Measurements from ENCODE around the gene LCT. TPM values are rescaled to one million over a fixed set of nuclear protein-coding genes. Genes with fewer than 3 reads are reported as not detected.

The LCT gene
- total and polyA plus RNA-seq, 9 of the 15 experiments (the other 6 are each of a cell fraction or from before 2014, with no cell fraction given): 0.01 to 0.04 (median 0.03) TPM; not detected in 4

GRCh38 chr2:135742325-135742757, 94.6 kb downstream of the LCT start (continued):
- TF ChIP-seq CREB3L1 (IDR thresholded peaks at IDR 0.05; ENCODE audit: borderline replicate concordance, low read depth) (no peak), HNRNPH1 (optimal IDR thresholded peaks at IDR 0.05; ENCODE audit: low read depth, low read length) (no peak), ZNF518B (CRISPR knock-in tag; IDR thresholded peaks at IDR 0.05) (no peak), ZBTB7A (IDR thresholded peaks at IDR 0.05; ENCODE audit: borderline replicate concordance, control insufficient read depth, low read depth, low read length) (peak; percentile 85), RAD51 (IDR thresholded peaks at IDR 0.05; ENCODE audit: borderline replicate concordance, low read depth) (no peak), SMARCA4 (IDR thresholded peaks at IDR 0.05) (peak; percentile 37; the same call in 1 of the 2 replicates), FOXJ3 (CRISPR knock-in tag; IDR thresholded peaks at IDR 0.05) (no peak), NELFE (IDR thresholded peaks at IDR 0.05; ENCODE audit: insufficient read depth, insufficient read length) (no peak), CREB3 (tag; conservative IDR thresholded peaks at IDR 0.05; ENCODE audit: low read depth) (no peak), GABPB2 (CRISPR knock-in tag; conservative IDR thresholded peaks at IDR 0.05) (no peak), ERF (CRISPR knock-in tag; IDR thresholded peaks at IDR 0.05) (no peak), MCM3 (IDR thresholded peaks at IDR 0.05) (no peak), SFPQ (IDR thresholded peaks at IDR 0.05; ENCODE audit: low read depth, low read length) (no peak), NCOR1 (IDR thresholded peaks at IDR 0.05) (0 out of 2 replicates have a peak, but pooled peaks have one; percentile 23), THAP7 (CRISPR knock-in tag; IDR thresholded peaks at IDR 0.05) (no peak), OTX1 (CRISPR knock-in tag; IDR thresholded peaks at IDR 0.05) (no peak), BRF1 (IDR thresholded peaks at IDR 0.05; ENCODE audit: borderline replicate concordance, extremely low read depth, insufficient read length) (no peak), ZNF431 (CRISPR knock-in tag; IDR thresholded peaks at IDR 0.05) (0 out of 2 replicates have a peak, but pooled peaks have one; percentile 31)

All from K562 (cell line).